Measurements from ENCODE around the gene OPRL1. TPM values are rescaled to one million over a fixed set of nuclear protein-coding genes. Genes with fewer than 3 reads are reported as not detected.

The OPRL1 gene
- total RNA-seq, 2 donors from 2014 or later, result 0.48 to 0.56 TPM

- Mint-ChIP-seq H3K9me3 (no peaks in the 10 kb centered on the region), H3K36me3 (ENCODE audit: low read depth) (peaks cover 5% of the 10 kb centered on the region), H3K4me3 (peak overlapping the region; percentile 83), H3K4me1 (peaks cover 4% of the 10 kb centered on the region), H3K27ac (peak overlapping the region; percentile 76), H3K27me3 (peaks cover 8% of the 10 kb centered on the region)
- peak; percentile 79 for ATAC-seq (replicated peaks)
Measured at GRCh38 chr20:64057628-64058498, 22.0 kb upstream of the OPRL1 start.

GRCh38 chr20:64058536-64058935, 21.3 kb upstream of the OPRL1 start:
- peak overlapping the region; percentile 51 for H3K27ac Mint-ChIP-seq
- ATAC-seq (replicated peaks), result peak; percentile 20
- H3K9me3 Mint-ChIP-seq, result no peaks in the 10 kb centered on the region

GRCh38 chr20:64062276-64062595, 17.6 kb upstream of the OPRL1 start:
- Mint-ChIP-seq H3K27ac (no peak overlapping the region), H3K9me3 (no peaks in the 10 kb centered on the region), H3K4me3 (peak overlapping the region; percentile 89), H3K36me3 (ENCODE audit: low read depth) (peaks cover 9% of the 10 kb centered on the region), H3K4me1 (peaks cover 25% of the 10 kb centered on the region), H3K27me3 (no peaks in the 10 kb centered on the region)
- ATAC-seq (replicated peaks), result no peak

More at GRCh38 chr20:64058536-64058935, 21.3 kb upstream of the OPRL1 start:
- peaks cover 5% of the 10 kb centered on the region for H3K36me3 Mint-ChIP-seq (ENCODE audit: low read depth)
- peak overlapping the region; percentile 83 for H3K4me3 Mint-ChIP-seq
- peaks cover 2% of the 10 kb centered on the region for H3K27me3 Mint-ChIP-seq
- peaks cover under 1% of the 10 kb centered on the region for H3K4me1 Mint-ChIP-seq

GRCh38 chr20:64062596-64063388, 17.1 kb upstream of the OPRL1 start, which contains the start of gene TCEA2:
TSS of gene TCEA2 (plus strand) at chr20:64063198. CDS start at chr20:64063313, 115 bp downstream.
- Mint-ChIP-seq H3K27ac (peak within 1 kb of the TSS; percentile 89), H3K36me3 (ENCODE audit: low read depth) (peaks cover 9% of the 10 kb centered on the region), H3K27me3 (no peaks in the 10 kb centered on the region), H3K9me3 (no peaks in the 10 kb centered on the region), H3K4me1 (peaks cover 26% of the 10 kb centered on the region), H3K4me3 (peak within 1 kb of the TSS; percentile 89)
- ATAC-seq (replicated peaks), result peak; percentile 83

GRCh38 chr20:64063389-64064144, 16.3 kb upstream of the OPRL1 start:
- peaks cover 32% of the 10 kb centered on the region for H3K4me1 Mint-ChIP-seq
- no peaks in the 10 kb centered on the region for H3K27me3 Mint-ChIP-seq
- H3K9me3 Mint-ChIP-seq, result no peaks in the 10 kb centered on the region
- peaks cover 5% of the 10 kb centered on the region for H3K36me3 Mint-ChIP-seq (ENCODE audit: low read depth)
- peak overlapping the region; percentile 89 for H3K4me3 Mint-ChIP-seq
- H3K27ac Mint-ChIP-seq, result peak overlapping the region; percentile 89
- ATAC-seq (replicated peaks), result peak; percentile 30

- ATAC-seq (replicated peaks), result no peak
- Mint-ChIP-seq H3K27me3 (no peaks in the 10 kb centered on the region), H3K36me3 (ENCODE audit: low read depth) (peaks cover 5% of the 10 kb centered on the region), H3K9me3 (no peaks in the 10 kb centered on the region), H3K27ac (peak overlapping the region; percentile 89), H3K4me3 (peak overlapping the region; percentile 89), H3K4me1 (peaks cover 32% of the 10 kb centered on the region)
Measured at GRCh38 chr20:64064145-64064698, 15.7 kb upstream of the OPRL1 start.

- ATAC-seq (replicated peaks), result no peak
Measured at GRCh38 chr20:64065062-64065973, 14.6 kb upstream of the OPRL1 start.

GRCh38 chr20:64065974-64066343, 13.9 kb upstream of the OPRL1 start:
- Mint-ChIP-seq H3K9me3 (no peaks in the 10 kb centered on the region), H3K27ac (peak overlapping the region; percentile 90), H3K27me3 (no peaks in the 10 kb centered on the region), H3K4me1 (peaks cover 32% of the 10 kb centered on the region), H3K4me3 (peak overlapping the region; percentile 89), H3K36me3 (ENCODE audit: low read depth) (peaks cover 5% of the 10 kb centered on the region)
- peak; percentile 80 for ATAC-seq (replicated peaks)

More at GRCh38 chr20:64065062-64065973, 14.6 kb upstream of the OPRL1 start:
- peaks cover 32% of the 10 kb centered on the region for H3K4me1 Mint-ChIP-seq
- peak overlapping the region; percentile 90 for H3K27ac Mint-ChIP-seq
- peak overlapping the region; percentile 89 for H3K4me3 Mint-ChIP-seq
- no peaks in the 10 kb centered on the region for H3K27me3 Mint-ChIP-seq
- H3K9me3 Mint-ChIP-seq, result no peaks in the 10 kb centered on the region
- H3K36me3 Mint-ChIP-seq (ENCODE audit: low read depth), result peaks cover 5% of the 10 kb centered on the region

- Mint-ChIP-seq H3K9me3 (no peaks in the 10 kb centered on the region), H3K27me3 (no peaks in the 10 kb centered on the region), H3K4me3 (peak overlapping the region; percentile 20), H3K4me1 (peaks cover 32% of the 10 kb centered on the region), H3K27ac (peak overlapping the region; percentile 28), H3K36me3 (ENCODE audit: low read depth) (peaks cover 5% of the 10 kb centered on the region)
- ATAC-seq (replicated peaks), result no peak
Measured at GRCh38 chr20:64067005-64067632, 12.8 kb upstream of the OPRL1 start.

GRCh38 chr20:64067733-64068307, 12.1 kb upstream of the OPRL1 start:
- H3K27ac Mint-ChIP-seq, result peak overlapping the region; percentile 25
- ATAC-seq (replicated peaks), result no peak
- H3K4me3 Mint-ChIP-seq, result no peak overlapping the region

GRCh38 chr20:64068386-64069208, 11.3 kb upstream of the OPRL1 start:
- no peak overlapping the region for H3K4me3 Mint-ChIP-seq
- ATAC-seq (replicated peaks), result no peak
- peaks cover 10% of the 10 kb centered on the region for H3K36me3 Mint-ChIP-seq (ENCODE audit: low read depth)
- no peaks in the 10 kb centered on the region for H3K27me3 Mint-ChIP-seq
- H3K9me3 Mint-ChIP-seq, result no peaks in the 10 kb centered on the region
- peak overlapping the region; percentile 25 for H3K27ac Mint-ChIP-seq
- peaks cover 32% of the 10 kb centered on the region for H3K4me1 Mint-ChIP-seq

More at GRCh38 chr20:64067733-64068307, 12.1 kb upstream of the OPRL1 start:
- Mint-ChIP-seq H3K9me3 (no peaks in the 10 kb centered on the region), H3K36me3 (ENCODE audit: low read depth) (peaks cover 5% of the 10 kb centered on the region), H3K27me3 (no peaks in the 10 kb centered on the region), H3K4me1 (peaks cover 32% of the 10 kb centered on the region)

- no peak for ATAC-seq (replicated peaks)
- no peaks in the 10 kb centered on the region for H3K27me3 Mint-ChIP-seq
- H3K27ac Mint-ChIP-seq, result no peak overlapping the region
- peaks cover 11% of the 10 kb centered on the region for H3K36me3 Mint-ChIP-seq (ENCODE audit: low read depth)
- H3K9me3 Mint-ChIP-seq, result no peaks in the 10 kb centered on the region
- H3K4me1 Mint-ChIP-seq, result peaks cover 26% of the 10 kb centered on the region
- H3K4me3 Mint-ChIP-seq, result no peak overlapping the region
Measured at GRCh38 chr20:64069209-64069613, 10.7 kb upstream of the OPRL1 start.
